GM18858 (cell line): ENCODE data around the gene SDR39U1.
A peak's percentile ranks its signal among the peaks of the same experiment; 100 is the strongest.

Experiments
- ATAC-seq: cut with Tn5 transposase; IDR thresholded peaks from one replicate; pipeline ENCODE4 v1.9.1; 2021; ENCODE audit not compliant: unreplicated experiment

Gene SDR39U1

GRCh38 chr14:24430143-24430681 is 12.4 kb downstream of the SDR39U1 start:
- peak; percentile 40 for ATAC-seq

- ATAC-seq: peak; percentile 84
Observed at GRCh38 chr14:24429395-24430142, 13.0 kb downstream of the SDR39U1 start, which contains the start of the genes CBLN3 and KHNYN. Gene CBLN3, minus strand, starts transcription at chr14:24429668. Its CDS starts 614 bp downstream, at chr14:24429054. Gene KHNYN, plus strand, starts transcription at chr14:24429954. Its CDS starts 777 bp downstream, at chr14:24430731.

DNA sequence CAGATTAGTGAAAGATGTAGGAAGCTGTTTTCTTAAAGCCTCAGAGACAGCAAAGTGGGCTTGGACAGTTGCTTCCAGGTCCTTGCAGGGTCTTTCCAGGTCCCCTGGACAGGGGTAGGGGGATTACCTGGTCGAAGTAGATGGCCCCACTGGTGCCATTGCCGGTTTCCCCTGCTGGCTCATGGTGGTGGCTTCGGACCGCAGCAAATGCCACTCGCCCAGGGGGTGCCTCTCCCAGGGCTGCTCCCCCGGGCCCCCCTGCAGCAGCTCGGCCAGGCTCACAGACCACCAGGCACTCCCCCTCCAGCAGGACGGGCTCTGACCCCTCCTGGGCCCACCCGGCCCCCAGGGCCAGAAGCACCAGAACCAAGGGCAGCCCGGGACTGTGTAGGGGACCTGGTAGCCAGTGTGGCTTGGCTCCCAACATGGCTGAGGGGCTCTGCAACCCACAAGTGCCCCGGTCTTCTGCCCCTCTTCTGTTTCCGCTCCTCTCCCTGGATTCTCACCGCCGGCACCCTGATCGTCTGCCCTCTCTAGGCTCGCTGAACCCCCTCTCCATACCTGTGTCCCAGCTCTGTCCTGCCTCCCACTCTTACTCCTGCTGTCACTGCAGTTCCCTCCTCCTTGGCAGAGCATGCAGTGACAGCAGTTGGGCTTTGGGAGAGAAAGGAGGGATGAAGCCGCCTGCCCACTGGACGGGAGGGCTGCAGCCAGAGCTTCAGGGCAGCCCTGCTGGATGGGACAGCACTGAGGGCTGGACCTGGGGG is 13.8 kb downstream of the SDR39U1 start:
- no peak for ATAC-seq

DNA sequence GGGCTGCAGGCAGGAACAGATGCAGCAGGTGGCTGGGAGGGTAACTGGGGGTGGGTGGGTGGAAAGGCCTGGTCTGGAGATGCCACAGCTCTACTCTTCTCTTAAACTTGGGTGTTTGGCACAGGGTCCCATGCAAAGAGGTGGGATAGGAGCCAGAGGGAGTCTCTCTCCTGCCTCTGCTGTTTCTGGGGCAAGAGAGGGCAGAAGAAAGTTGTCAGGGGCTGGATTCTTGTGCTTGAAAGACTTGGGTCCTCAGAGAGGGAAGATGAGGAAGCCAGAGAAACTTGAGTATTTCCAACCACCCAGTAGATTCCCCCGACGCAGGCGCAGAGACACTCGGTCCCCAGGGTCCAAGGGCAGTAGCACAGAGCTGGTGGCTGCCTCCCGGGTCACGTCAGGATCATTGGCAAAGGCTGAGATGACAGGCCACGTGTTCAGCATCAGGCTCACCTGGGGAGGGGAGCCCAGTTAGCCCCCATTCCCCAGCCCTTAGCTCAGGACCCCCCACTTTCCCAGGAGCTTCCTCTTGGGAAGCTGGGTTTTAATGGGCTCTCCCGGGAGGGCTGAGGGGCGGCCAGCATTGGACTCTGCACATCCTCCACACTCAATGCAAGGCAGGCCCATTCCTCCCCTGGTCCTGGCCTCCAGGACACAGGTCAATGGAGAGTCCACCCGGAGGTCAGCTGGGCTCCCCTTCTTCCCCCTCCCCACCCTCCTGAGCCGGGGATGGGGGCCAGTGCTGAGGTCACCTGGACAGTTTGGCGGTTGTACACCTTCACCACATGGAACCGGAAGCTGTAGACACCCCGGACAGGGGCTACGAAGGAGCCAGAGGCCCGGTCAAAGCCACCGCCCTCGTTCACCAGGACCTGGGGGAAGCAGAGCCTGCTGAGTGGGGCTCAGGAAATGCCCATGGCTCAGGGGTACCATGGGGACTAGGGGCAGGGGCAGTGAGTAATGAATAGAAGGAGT is 14.8 kb downstream of the SDR39U1 start:
- ATAC-seq: no peak

GRCh38 chr14:24426912-24427536 is 15.6 kb downstream of the SDR39U1 start:
- no peak for ATAC-seq

- ATAC-seq: no peak
Observed at GRCh38 chr14:24426150-24426911, 16.2 kb downstream of the SDR39U1 start.

- ATAC-seq: no peak
Observed at GRCh38 chr14:24425704-24426103, 16.9 kb downstream of the SDR39U1 start.

DNA sequence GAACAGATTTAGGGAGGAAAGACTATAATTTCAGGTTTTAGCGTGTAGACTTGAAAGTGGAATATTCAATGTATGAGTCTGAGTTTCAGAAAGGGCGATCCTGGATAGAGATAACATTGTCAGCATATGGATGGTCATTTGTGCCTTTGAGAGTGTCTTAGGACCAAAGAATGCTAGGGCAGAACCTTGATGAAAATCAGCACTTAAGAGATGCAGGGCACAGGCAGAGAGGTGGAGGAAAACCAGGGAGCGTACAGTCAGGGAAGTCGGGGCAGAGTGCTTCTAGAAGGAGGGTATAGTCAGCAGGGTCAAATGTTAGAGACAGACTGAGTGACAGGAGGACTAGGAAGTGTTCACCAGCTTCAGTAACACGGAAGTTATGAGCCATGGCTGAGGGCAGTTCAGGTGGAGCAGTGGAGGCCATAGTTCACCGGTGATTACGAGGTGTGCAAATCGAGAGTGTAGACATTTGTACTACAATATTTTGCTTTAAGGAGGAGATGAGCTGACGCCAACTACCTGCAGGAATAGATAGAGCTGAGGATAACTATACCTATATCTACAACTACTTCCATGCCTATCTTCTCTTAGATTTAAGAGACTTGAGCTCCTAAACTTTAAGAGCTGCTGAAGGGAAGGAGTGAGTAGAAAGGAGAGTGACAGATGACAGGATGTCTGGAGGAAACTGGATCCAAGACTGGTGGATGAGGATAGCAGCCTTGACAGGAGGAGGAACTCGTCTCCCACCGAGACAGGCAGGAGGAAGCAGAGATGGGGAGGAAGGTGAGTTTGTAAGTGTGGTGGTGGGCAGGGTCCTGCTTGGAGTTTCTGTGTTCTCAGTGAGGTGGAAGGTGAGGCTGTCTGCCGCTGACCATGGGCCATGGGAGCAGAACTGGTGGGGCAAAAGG is 19.6 kb downstream of the SDR39U1 start:
- ATAC-seq: no peak

- ATAC-seq: no peak
Observed at GRCh38 chr14:24422261-24422660, 20.3 kb downstream of the SDR39U1 start.

DNA sequence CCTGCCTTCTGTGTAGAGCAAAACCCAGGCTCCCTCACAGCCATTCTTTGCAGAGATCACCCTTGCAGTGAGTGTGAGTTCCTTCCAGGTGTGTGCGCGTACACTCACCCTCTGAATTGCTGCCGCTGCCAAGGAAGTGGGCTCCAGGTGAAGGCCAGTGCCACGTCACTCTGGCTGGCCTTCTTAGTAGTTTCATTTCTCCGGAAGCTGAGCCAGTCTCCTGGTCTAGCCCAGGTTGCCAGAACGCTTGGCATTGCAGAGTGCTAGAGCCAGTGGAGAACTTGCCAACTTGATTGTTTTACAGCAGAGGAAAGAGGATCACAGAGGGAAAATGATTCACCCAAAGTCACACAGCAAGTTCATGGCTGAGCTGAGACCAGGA is 24.1 kb downstream of the SDR39U1 start:
- no peak for ATAC-seq

GRCh38 chr14:24417832-24418491 is 24.6 kb downstream of the SDR39U1 start:
- ATAC-seq: no peak

GRCh38 chr14:24416932-24417619 is 25.5 kb downstream of the SDR39U1 start:
- no peak for ATAC-seq

DNA sequence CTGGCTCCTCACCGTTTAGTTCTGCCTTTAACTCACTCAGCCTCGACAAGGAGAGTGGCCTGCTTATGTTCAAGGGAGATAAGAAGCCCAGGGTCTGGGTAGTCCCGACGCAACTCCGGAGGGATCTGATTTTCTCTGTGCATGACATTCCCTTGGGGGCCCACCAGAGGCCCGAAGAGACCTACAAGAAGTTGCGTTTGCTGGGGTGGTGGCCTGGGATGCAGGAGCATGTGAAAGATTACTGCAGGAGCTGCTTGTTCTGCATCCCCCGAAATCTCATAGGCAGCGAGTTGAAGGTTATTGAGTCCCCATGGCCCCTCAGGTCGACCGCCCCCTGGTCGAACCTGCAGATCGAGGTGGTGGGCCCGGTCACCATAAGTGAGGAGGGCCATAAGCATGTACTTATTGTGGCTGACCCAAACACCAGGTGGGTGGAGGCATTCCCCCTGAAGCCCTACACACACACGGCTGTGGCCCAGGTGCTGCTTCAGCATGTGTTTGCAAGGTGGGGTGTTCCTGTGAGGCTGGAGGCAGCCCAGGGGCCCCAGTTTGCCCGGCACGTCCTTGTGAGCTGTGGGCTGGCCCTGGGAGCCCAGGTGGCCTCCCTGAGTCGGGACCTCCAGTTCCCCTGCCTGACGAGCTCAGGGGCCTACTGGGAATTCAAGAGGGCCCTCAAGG is 26.2 kb downstream of the SDR39U1 start:
- no peak for ATAC-seq

GRCh38 chr14:24415421-24416253 is 26.9 kb downstream of the SDR39U1 start:
- ATAC-seq: no peak

DNA sequence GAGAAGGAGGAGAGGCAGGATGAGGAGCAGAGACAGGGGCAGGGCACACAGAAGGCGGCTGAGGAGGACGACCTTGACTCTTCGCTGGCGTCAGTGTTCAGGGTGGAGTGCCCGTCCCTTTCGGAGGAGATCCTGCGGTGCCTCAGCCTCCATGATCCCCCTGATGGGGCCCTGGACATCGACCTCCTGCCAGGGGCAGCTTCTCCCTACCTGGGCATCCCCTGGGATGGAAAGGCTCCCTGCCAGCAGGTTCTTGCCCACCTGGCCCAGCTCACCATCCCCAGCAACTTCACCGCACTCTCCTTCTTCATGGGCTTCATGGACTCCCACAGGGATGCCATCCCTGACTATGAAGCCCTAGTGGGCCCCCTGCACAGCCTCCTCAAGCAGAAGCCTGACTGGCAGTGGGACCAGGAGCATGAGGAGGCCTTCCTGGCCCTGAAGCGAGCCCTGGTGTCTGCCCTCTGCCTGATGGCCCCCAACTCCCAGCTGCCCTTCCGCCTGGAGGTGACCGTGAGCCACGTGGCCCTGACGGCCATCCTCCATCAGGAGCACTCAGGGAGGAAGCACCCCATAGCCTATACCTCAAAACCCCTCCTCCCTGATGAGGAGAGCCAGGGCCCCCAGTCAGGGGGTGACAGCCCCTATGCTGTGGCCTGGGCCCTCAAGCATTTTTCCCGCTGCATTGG is 27.7 kb downstream of the SDR39U1 start:
- no peak for ATAC-seq
